GM13976 (cell line): Measurements from ENCODE around the gene TMEM252.
A peak's percentile ranks its signal among the peaks of the same experiment; 100 is the strongest.

Experiments used
- DNase-seq: peaks from one replicate; pipeline ENCODE4 v3.0.0; 2012; ENCODE audit warnings: low spot score
- in situ Hi-C: fragments of 300-500 bp; cut with MboI; formaldehyde crosslinking; loops from one replicate; pipeline ENCODE4 v1.12.0; 2022; ENCODE audit warnings: low sequenced_read_pairs, mixed read lengths, inconsistent platforms; ENCODE audit not compliant: unreplicated experiment
- TF ChIP-seq, protein P1 (sequence below): IDR thresholded peaks from 2 replicates; pipeline ENCODE4 v1.5.1; 2012; ENCODE audit warnings: borderline replicate concordance, mild to moderate bottlenecking; ENCODE audit not compliant: insufficient read depth; ENCODE audit errors: extremely low read depth, missing control alignments, control extremely low read depth

The TMEM252 gene

DNA sequence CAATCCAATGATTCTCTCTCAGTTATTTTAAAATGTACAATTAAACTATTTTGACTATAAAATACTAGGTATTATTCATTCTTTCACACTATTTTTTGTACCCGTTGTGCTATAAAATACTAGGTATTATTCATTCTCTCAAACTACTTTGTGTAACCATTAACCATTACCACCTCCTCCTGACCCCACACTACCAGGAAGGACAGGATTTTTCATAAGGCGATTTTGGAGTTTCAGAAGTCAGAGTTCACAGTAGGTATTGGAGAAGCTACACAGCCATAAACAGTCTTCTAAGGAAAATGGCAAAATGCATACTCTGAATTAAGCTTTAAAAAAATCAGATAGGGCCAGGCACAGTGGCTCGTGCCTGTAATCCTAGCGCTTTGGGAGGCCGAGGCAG, 35.1 kb upstream of the TMEM252 start:
- DNase-seq, result no peak

DNA sequence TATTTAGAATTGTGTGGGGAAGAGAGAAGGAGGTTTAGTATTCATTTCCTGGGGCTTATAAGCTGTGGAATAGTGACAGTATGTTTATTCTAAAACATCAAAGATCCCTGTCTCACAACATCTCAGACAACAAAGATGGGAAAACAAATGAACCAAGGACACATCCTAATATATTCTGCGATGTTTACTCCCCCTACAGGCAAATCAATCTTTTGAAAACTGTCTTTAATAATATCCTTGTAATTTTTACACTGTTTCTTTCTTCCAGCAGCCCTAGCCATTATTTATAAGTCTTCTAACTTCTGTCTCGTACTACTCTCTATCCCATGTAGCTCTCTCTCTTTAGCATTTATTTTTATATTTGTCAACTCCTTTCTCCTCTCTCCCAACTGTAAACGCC, 33.5 kb upstream of the TMEM252 start:
- in situ Hi-C loops, result loop anchor here (10.0 kb wide), 1 partner anchor 131 kb away; the partner anchor contains the start of gene PIP5K1B
- TF ChIP-seq, protein P1, sequence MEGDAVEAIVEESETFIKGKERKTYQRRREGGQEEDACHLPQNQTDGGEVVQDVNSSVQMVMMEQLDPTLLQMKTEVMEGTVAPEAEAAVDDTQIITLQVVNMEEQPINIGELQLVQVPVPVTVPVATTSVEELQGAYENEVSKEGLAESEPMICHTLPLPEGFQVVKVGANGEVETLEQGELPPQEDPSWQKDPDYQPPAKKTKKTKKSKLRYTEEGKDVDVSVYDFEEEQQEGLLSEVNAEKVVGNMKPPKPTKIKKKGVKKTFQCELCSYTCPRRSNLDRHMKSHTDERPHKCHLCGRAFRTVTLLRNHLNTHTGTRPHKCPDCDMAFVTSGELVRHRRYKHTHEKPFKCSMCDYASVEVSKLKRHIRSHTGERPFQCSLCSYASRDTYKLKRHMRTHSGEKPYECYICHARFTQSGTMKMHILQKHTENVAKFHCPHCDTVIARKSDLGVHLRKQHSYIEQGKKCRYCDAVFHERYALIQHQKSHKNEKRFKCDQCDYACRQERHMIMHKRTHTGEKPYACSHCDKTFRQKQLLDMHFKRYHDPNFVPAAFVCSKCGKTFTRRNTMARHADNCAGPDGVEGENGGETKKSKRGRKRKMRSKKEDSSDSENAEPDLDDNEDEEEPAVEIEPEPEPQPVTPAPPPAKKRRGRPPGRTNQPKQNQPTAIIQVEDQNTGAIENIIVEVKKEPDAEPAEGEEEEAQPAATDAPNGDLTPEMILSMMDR, result no peak
- no peak for DNase-seq

More for the DNA sequence above, 35.1 kb upstream of the TMEM252 start:
- TF ChIP-seq, protein P1, result no peak
- in situ Hi-C loops, result loop anchor here (10.0 to 25.0 kb wide), 3 partner anchors 129 to 536 kb away; partner anchors contain the start of gene PIP5K1B

DNA sequence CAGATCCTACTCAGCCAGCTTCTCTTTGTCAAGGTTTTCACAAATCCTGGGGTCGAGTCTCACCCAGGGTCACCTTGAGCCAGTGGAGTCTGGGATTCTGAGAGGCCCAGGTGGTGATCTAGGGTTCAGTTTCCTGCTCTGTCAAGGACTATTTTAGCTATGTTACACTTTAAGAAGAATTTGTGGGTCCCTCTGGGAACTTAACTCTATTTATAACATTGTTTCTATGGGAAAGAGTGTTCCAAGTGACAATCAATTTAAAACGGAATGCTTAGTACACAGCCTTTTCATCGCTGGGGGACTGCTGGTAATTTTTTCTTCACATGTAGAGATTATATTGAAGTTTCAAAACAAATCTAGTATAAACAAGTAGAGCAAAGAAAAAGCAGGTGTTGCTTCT, 26.9 kb upstream of the TMEM252 start:
- no peak for DNase-seq
- in situ Hi-C loops, result no loop called here
- TF ChIP-seq, protein P1, result no peak

DNA sequence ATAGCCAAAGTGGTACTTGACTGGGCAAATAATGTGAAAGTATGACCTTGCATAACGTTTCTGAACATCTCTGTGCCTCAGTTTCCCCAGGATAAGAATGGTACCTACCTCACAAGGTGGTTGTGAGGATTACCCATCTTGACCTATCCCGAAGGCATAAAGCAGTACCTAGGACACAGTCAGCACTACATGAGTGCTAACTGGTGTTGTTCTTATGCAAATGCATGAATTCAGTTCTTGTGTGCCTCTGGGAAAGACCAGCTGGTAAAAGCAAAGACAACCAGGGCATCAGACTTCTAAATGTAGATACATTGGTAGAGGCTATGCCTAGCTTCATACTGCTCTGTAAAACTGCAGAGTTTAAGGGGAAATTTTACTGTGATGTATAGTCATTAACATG, 21.8 kb upstream of the TMEM252 start:
- TF ChIP-seq, protein P1, result no peak
- DNase-seq, result no peak
- in situ Hi-C loops, result no loop called here

DNA sequence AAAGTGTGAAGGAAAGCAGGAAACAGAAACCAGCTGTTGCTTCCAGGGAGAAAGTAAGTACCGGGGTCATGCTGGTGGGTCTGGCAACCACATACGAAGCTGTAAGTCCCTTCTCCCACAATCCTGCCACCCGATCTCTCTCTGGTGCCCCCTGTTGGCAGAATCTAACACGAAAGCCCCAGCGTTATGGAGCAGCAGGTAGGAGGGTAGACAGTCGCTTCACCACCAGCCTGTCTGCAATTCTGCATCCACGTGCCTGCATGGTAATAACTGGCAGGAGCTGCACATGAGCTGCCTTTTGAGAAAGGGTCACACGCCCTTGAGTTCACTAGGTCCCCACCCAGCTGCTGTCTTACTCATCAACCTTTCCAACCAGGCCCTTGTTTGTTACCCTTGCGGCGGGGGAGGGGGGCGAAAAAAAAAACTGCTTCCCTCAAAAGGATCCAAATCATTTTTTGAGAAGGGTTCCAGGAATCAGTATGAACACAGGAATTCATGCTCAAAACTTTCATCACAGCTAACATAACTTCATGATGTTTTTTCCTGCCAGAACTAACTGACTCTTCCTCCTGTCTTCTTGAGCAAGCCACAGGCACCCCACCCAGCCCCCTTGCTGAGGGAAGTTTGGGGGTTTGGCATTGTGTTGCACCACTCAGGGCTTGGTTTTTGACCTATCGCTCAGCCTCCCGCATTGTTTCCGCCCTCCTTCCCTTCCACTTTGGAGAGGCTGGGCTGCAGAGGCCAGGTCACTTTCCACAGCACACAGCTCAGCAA, 19.6 kb upstream of the TMEM252 start:
- DNase-seq, result peak; percentile 53
- in situ Hi-C loops, result no loop called here
- TF ChIP-seq, protein P1, result peak; percentile 75

DNA sequence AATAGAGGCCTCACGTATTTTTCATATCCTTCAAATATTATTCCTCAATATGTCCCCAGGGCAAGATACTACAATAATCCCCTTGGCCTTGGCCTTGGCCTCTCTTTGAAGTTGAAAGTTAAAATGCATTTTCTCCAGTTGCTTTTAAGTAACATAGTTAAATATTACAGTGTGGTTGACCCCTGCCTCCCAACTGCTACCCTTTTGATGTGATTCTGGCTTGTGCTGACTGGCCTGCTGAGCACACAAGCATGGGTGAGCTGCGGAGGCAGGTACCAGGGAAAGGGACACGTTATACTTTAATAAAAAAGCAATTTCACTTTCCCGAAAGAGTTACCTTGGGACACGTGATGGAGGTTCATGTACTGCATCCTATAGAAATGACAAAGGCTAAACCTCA, 17.9 kb upstream of the TMEM252 start:
- TF ChIP-seq, protein P1, result no peak
- in situ Hi-C loops, result no loop called here
- no peak for DNase-seq
